Measurements from ENCODE around the gene FRAT2.
"Not testable (repeated sequence)": the region's sequence is repeated elsewhere in the genome, so short reads cannot be mapped to it uniquely, and the experiment has no call there.

Gene FRAT2

GRCh38 chr10:97347317-97347716, 12.8 kb upstream of the FRAT2 start:
- H3K4me3 ChIP-seq (ENCODE audit: low read depth, low read length) = no peak overlapping the region
- no peak for DNase-seq (ENCODE audit: low read depth)
- TF ChIP-seq CTCF (IDR thresholded peaks at IDR 0.05; ENCODE audit: insufficient read depth, low read depth, low read length, missing control alignments) = no peak

- H3K4me3 ChIP-seq (ENCODE audit: low read depth, low read length) = not testable (repeated sequence)
These were observed 9.1 kb upstream of the FRAT2 start for GRCh38 chr10:97343664-97344063.

GRCh38 chr10:97341416-97341815, 6.9 kb upstream of the FRAT2 start:
- H3K4me3 ChIP-seq (ENCODE audit: low read depth, low read length) = no peak overlapping the region
- no peak for DNase-seq (ENCODE audit: low read depth)
- TF ChIP-seq CTCF (IDR thresholded peaks at IDR 0.05; ENCODE audit: insufficient read depth, low read depth, low read length, missing control alignments) = no peak

More at GRCh38 chr10:97343664-97344063, 9.1 kb upstream of the FRAT2 start:
- not testable (repeated sequence) for DNase-seq (ENCODE audit: low read depth)

- no peak overlapping the region for H3K4me3 ChIP-seq (ENCODE audit: low read depth, low read length)
- no peak for TF ChIP-seq CTCF (IDR thresholded peaks at IDR 0.05; ENCODE audit: insufficient read depth, low read depth, low read length, missing control alignments)
- DNase-seq (ENCODE audit: low read depth) = no peak
These were observed 3.5 kb upstream of the FRAT2 start for GRCh38 chr10:97338041-97338440.

GRCh38 chr10:97336942-97337831, 2.7 kb upstream of the FRAT2 start:
- no peak for TF ChIP-seq CTCF (IDR thresholded peaks at IDR 0.05; ENCODE audit: insufficient read depth, low read depth, low read length, missing control alignments)
- no peak overlapping the region for H3K4me3 ChIP-seq (ENCODE audit: low read depth, low read length)
- DNase-seq (ENCODE audit: low read depth) = no peak

GRCh38 chr10:97336446-97336845, 1.9 kb upstream of the FRAT2 start:
- DNase-seq (ENCODE audit: low read depth) = no peak
- no peak overlapping the region for H3K4me3 ChIP-seq (ENCODE audit: low read depth, low read length)
- TF ChIP-seq CTCF (IDR thresholded peaks at IDR 0.05; ENCODE audit: insufficient read depth, low read depth, low read length, missing control alignments) = no peak

- H3K4me3 ChIP-seq (ENCODE audit: low read depth, low read length) = no peak overlapping the region
- no peak for TF ChIP-seq CTCF (IDR thresholded peaks at IDR 0.05; ENCODE audit: insufficient read depth, low read depth, low read length, missing control alignments)
- no peak for DNase-seq (ENCODE audit: low read depth)
These were observed 1.5 kb upstream of the FRAT2 start for GRCh38 chr10:97336006-97336405.

Measured in GM12865 (cell line).